Loucy (cell line): ENCODE results near the gene ITGB1.

Experiments
- H2AFZ ChIP-seq: fragments of 200-600 bp; sonication (generic); 2 replicates; pipeline ENCODE4 v1.6.0; 2016; ENCODE audit warnings: antibody characterized with exemption, mild to moderate bottlenecking, low read length, moderate library complexity
- H3F3A ChIP-seq: fragments of 200-600 bp; 2 replicates; pipeline ENCODE4 v1.6.0; 2016; ENCODE audit warnings: antibody characterized with exemption, low read depth, mild to moderate bottlenecking
- H3K27me3 ChIP-seq: fragments of 200-600 bp; sonication (generic); 2 replicates; pipeline ENCODE4 v1.6.1; 2014; ENCODE audit warnings: low read length, mild to moderate bottlenecking; ENCODE audit not compliant: insufficient read depth, poor library complexity, severe bottlenecking
- H3K36me3 ChIP-seq: fragments of 200-600 bp; sonication (generic); 2 replicates; pipeline ENCODE4 v1.6.1; 2016; ENCODE audit warnings: low read length; ENCODE audit not compliant: insufficient read depth
- H3K4me1 ChIP-seq: fragments of 200-600 bp; sonication (generic); 2 replicates; pipeline ENCODE4 v1.5.1; 2014; ENCODE audit warnings: low read length, mild to moderate bottlenecking; ENCODE audit not compliant: insufficient read depth, poor library complexity, severe bottlenecking
- H3K4me2 ChIP-seq: fragments of 200-600 bp; sonication (generic); 2 replicates; pipeline ENCODE4 v1.6.0; 2014; ENCODE audit warnings: antibody characterized with exemption, low read length, low read depth, mild to moderate bottlenecking; ENCODE audit not compliant: poor library complexity, severe bottlenecking
- H3K4me3 ChIP-seq: fragments of 200-600 bp; sonication (generic); 2 replicates; pipeline ENCODE4 v1.5.1; 2014; ENCODE audit warnings: low read length, mild to moderate bottlenecking, mixed read lengths; ENCODE audit not compliant: poor library complexity, severe bottlenecking
- H3K79me2 ChIP-seq: fragments of 200-600 bp; sonication (generic); 2 replicates; pipeline ENCODE4 v1.6.1; 2014; ENCODE audit warnings: low read length; ENCODE audit not compliant: insufficient read depth
- H3K9ac ChIP-seq: fragments of 200-600 bp; sonication (generic); 2 replicates; pipeline ENCODE4 v1.6.0; 2014; ENCODE audit warnings: mild to moderate bottlenecking, low read depth, low read length, moderate library complexity; ENCODE audit not compliant: poor library complexity, severe bottlenecking
- H3K9me2 ChIP-seq: fragments of 200-600 bp; sonication (generic); replicated peaks from 2 replicates; pipeline ENCODE4 v1.6.1; 2016; ENCODE audit warnings: low read depth, low read length, mixed read lengths
- H3K9me3 ChIP-seq: fragments of 200-600 bp; sonication (generic); 2 replicates; pipeline ENCODE4 v1.6.1; 2014; ENCODE audit warnings: mild to moderate bottlenecking, antibody characterized with exemption, low read length, low read depth; ENCODE audit not compliant: insufficient read depth
- H4K20me1 ChIP-seq: fragments of 200-600 bp; sonication (generic); 2 replicates; pipeline ENCODE4 v1.6.0; 2014; ENCODE audit warnings: antibody characterized with exemption, low read length, mild to moderate bottlenecking; ENCODE audit not compliant: insufficient read depth, poor library complexity, severe bottlenecking
- CTCF ChIP-seq: fragments of 200-600 bp; sonication (generic); conservative IDR thresholded peaks from 2 replicates; pipeline ENCODE4 v1.5.1; 2014; ENCODE audit warnings: mild to moderate bottlenecking, antibody characterized with exemption, low read length
- EZH2phosphoT487 ChIP-seq: fragments of 200-600 bp; IDR thresholded peaks from 2 replicates; pipeline ENCODE4 v1.6.1; 2018; ENCODE audit warnings: antibody characterized with exemption, mild to moderate bottlenecking, moderate library complexity, borderline replicate concordance

ITGB1 gene

GRCh38 chr10:32887481-32887880 is 70.5 kb downstream of the ITGB1 start:
- H3K9me3 ChIP-seq, result no peaks in the 10 kb centered on the region
- H3K27me3 ChIP-seq, result no peaks in the 10 kb centered on the region
- no peak overlapping the region for H2AFZ ChIP-seq
- no peaks in the 10 kb centered on the region for H4K20me1 ChIP-seq
- no peaks in the 10 kb centered on the region for H3K9me2 ChIP-seq
- H3K36me3 ChIP-seq, result no peaks in the 10 kb centered on the region
- H3K79me2 ChIP-seq, result no peaks in the 10 kb centered on the region
- H3K4me2 ChIP-seq, result no peak overlapping the region
- no peak overlapping the region for H3K9ac ChIP-seq
- peaks cover 7% of the 10 kb centered on the region for H3K4me1 ChIP-seq
- no peak overlapping the region for H3K4me3 ChIP-seq
- TF ChIP-seq EZH2phosphoT487, result no peak
- no peak for TF ChIP-seq CTCF
- H3F3A ChIP-seq, result no peaks in the 10 kb centered on the region

- Histone ChIP-seq H4K20me1 (no peaks in the 10 kb centered on the region), H3K9me2 (no peaks in the 10 kb centered on the region), H3K4me3 (no peak overlapping the region), H3K9ac (no peak overlapping the region), H3F3A (no peaks in the 10 kb centered on the region), H3K36me3 (no peaks in the 10 kb centered on the region), H2AFZ (no peak overlapping the region), H3K79me2 (no peaks in the 10 kb centered on the region), H3K4me1 (no peaks in the 10 kb centered on the region), H3K4me2 (no peak overlapping the region), H3K9me3 (no peaks in the 10 kb centered on the region), H3K27me3 (no peaks in the 10 kb centered on the region)
- no peak for TF ChIP-seq CTCF
- no peak for TF ChIP-seq EZH2phosphoT487
These were observed 76.0 kb downstream of the ITGB1 start for GRCh38 chr10:32882076-32882475.

GRCh38 chr10:32878646-32879045 is 79.4 kb downstream of the ITGB1 start:
- H4K20me1 ChIP-seq, result no peaks in the 10 kb centered on the region
- H2AFZ ChIP-seq, result no peak overlapping the region
- H3K9me3 ChIP-seq, result no peaks in the 10 kb centered on the region
- H3K4me3 ChIP-seq, result no peak overlapping the region
- TF ChIP-seq CTCF (no peak), EZH2phosphoT487 (no peak)
- H3K4me1 ChIP-seq, result no peaks in the 10 kb centered on the region
- H3K9ac ChIP-seq, result no peak overlapping the region
- no peaks in the 10 kb centered on the region for H3K27me3 ChIP-seq
- no peaks in the 10 kb centered on the region for H3K9me2 ChIP-seq
- H3K36me3 ChIP-seq, result no peaks in the 10 kb centered on the region
- no peak overlapping the region for H3K4me2 ChIP-seq
- no peaks in the 10 kb centered on the region for H3K79me2 ChIP-seq
- H3F3A ChIP-seq, result no peaks in the 10 kb centered on the region
